Ishikawa (cell line): ENCODE measurements around the gene ZNF212.

Experiments
- EP300 ChIP-seq: IDR thresholded peaks from 2 replicates; pipeline ENCODE4 v1.6.1; 2012; ENCODE audit warnings: borderline replicate concordance
- NFIC ChIP-seq: IDR thresholded peaks from 2 replicates; pipeline ENCODE4 v1.6.1; 2012
- TAF1 ChIP-seq: IDR thresholded peaks from 2 replicates; pipeline ENCODE4 v1.6.1; 2012; ENCODE audit warnings: low read depth, mild to moderate bottlenecking
- TF ChIP-seq, protein P1 (sequence below): IDR thresholded peaks from 2 replicates; pipeline ENCODE4 v1.6.1; 2012

DNA sequence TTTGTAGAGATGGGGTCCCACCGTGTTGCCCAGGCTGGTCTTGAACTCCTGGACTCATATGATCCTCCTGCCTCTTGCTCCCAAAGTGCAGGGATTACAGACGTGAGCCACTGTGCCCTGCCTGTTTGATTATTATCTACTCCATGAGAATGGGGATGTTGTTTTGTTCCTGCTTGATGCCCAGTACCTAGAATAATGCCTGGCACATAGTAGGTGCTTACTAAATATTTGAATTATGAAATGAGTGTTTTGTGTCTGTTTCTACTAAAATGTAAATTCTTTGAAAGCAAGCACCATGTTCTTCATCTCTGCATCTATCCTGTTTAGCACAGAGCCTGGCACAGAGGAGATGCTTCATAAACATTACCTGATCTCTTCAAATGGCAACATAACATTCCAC is 63.4 kb downstream of the ZNF212 start:
- TF ChIP-seq EP300 (no peak), TAF1 (no peak), NFIC (no peak)
- TF ChIP-seq, protein P1, sequence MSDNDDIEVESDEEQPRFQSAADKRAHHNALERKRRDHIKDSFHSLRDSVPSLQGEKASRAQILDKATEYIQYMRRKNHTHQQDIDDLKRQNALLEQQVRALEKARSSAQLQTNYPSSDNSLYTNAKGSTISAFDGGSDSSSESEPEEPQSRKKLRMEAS, result no peak
